Osteocyte (in vitro differentiated cells): ENCODE measurements around the gene KCNF1. TPM values are rescaled to one million over a fixed set of nuclear protein-coding genes. Genes with fewer than 3 reads are reported as not detected.

Source experiments
- DNase-seq: peaks from one replicate; pipeline ENCODE4 v3.0.0; 2021; ENCODE audit warnings: mixed read lengths; ENCODE audit not compliant: unreplicated experiment; ENCODE audit errors: extremely low spot score
- H3K27ac Mint-ChIP-seq: one replicate; pipeline ENCODE4 v1.8.0; 2021; ENCODE audit warnings: mild to moderate bottlenecking, mixed read lengths; ENCODE audit not compliant: unreplicated experiment
- H3K27me3 Mint-ChIP-seq: one replicate; pipeline ENCODE4 v1.8.0; 2021; ENCODE audit warnings: mixed read lengths; ENCODE audit not compliant: unreplicated experiment
- H3K36me3 Mint-ChIP-seq: one replicate; pipeline ENCODE4 v1.8.0; 2021; ENCODE audit warnings: mixed read lengths; ENCODE audit not compliant: unreplicated experiment
- H3K4me1 Mint-ChIP-seq: one replicate; pipeline ENCODE4 v1.8.0; 2021; ENCODE audit warnings: mixed read lengths; ENCODE audit not compliant: unreplicated experiment
- H3K4me3 Mint-ChIP-seq: one replicate; pipeline ENCODE4 v1.8.0; 2021; ENCODE audit warnings: mild to moderate bottlenecking, moderate library complexity, mixed read lengths; ENCODE audit not compliant: unreplicated experiment
- H3K9me3 Mint-ChIP-seq: one replicate; pipeline ENCODE4 v1.8.0; 2021; ENCODE audit warnings: mixed read lengths; ENCODE audit not compliant: unreplicated experiment
- long read RNA-seq: library from polyadenylated mRNA; unstranded; transcript quantifications from one replicate; pipeline ENCODE4 v2.0.0, GENCODE V29; 2021
- total RNA-seq: library from RNA; stranded (reverse); gene quantifications from 2 replicates; pipeline ENCODE4 v1.2.1, GENCODE V29; 2021
- TF ChIP-seq, protein P1 (sequence below): fragments of 200-600 bp; sonication (generic); IDR thresholded peaks from 2 replicates; pipeline ENCODE4 v1.5.0; 2021; ENCODE audit warnings: antibody characterized with exemption, mild to moderate bottlenecking, moderate library complexity

The KCNF1 gene
- total RNA-seq = not detected in 2 replicates
- long read RNA-seq = 0 reads

DNA sequence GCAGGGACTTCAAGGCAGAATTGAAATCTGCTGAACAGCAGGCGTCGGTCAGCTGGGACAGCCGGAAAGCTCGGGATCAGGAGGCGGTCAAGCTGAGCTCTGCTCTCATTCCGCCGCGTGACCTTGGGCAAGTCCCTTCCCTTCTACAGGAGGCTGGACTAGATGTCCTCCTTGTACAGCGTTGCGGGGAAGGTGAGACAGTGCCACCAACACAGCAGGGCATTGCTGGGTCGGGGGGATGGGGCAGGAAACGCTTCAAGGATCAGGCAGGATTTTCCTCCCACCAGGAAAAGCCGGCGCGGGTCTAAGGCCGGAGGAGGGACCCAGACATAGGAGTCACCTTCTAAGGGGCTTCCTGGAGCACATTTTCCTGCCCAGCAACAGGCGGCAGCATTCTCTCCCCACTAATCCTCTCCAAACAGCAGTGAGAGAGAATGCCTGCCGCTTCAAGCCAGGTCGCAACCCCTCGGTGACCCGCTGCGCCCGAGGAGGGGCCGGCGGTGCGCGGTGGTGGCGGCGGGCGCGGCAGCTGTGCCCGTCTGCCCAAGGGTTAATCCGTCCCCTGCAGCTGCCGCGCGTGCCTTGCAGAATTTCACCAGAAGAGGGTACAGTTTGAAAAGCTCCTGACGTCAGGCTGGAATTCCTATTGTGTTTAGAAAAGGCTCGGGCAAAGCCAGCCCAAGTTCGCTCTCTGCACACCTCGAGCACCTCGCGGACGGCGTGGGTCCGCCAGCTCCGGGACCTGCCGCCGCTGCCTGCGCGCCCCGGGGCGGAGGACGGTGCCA lies at the start of gene KCNF1:
Gene KCNF1, plus strand, starts transcription at position 644 of the 785 bp plus-strand sequence. CDS start 493 bp downstream, outside the sequence.
- peaks cover 29% of the 10 kb centered on the region for H3K27me3 Mint-ChIP-seq
- H3K4me3 Mint-ChIP-seq = peak within 1 kb of the TSS; percentile 58
- no peaks in the 10 kb centered on the region for H3K36me3 Mint-ChIP-seq
- H3K9me3 Mint-ChIP-seq = no peaks in the 10 kb centered on the region
- no peak within 1 kb of the TSS for H3K27ac Mint-ChIP-seq
- H3K4me1 Mint-ChIP-seq = peaks cover 3% of the 10 kb centered on the region
- DNase-seq = peak; percentile 86
- TF ChIP-seq, protein P1, sequence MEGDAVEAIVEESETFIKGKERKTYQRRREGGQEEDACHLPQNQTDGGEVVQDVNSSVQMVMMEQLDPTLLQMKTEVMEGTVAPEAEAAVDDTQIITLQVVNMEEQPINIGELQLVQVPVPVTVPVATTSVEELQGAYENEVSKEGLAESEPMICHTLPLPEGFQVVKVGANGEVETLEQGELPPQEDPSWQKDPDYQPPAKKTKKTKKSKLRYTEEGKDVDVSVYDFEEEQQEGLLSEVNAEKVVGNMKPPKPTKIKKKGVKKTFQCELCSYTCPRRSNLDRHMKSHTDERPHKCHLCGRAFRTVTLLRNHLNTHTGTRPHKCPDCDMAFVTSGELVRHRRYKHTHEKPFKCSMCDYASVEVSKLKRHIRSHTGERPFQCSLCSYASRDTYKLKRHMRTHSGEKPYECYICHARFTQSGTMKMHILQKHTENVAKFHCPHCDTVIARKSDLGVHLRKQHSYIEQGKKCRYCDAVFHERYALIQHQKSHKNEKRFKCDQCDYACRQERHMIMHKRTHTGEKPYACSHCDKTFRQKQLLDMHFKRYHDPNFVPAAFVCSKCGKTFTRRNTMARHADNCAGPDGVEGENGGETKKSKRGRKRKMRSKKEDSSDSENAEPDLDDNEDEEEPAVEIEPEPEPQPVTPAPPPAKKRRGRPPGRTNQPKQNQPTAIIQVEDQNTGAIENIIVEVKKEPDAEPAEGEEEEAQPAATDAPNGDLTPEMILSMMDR = peak; percentile 53

DNA sequence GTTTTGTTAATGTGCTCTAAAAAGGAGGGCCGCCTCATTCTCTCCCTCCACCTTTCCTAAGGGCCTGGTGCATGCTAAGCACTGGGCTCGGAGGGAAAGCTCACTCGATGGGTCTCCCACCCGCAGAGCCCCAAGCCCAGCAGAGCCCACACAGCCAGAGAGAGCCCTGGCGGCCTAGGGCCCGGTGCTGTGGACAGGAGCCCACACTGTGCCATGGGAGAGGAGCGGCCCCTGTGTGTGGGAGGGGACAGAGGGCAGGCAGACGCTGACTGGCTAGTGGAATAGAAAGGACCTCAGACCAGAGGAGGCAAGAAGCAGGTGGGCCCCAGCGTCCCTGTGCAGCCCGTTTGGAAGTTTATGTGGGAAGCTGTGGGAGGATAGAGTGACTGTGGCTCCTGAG lies 49.4 kb upstream of the KCNF1 start:
- H3K27ac Mint-ChIP-seq = no peak overlapping the region
- peaks cover 43% of the 10 kb centered on the region for H3K27me3 Mint-ChIP-seq
- H3K4me3 Mint-ChIP-seq = no peak overlapping the region
- H3K4me1 Mint-ChIP-seq = no peaks in the 10 kb centered on the region
- no peak for DNase-seq
- no peaks in the 10 kb centered on the region for H3K9me3 Mint-ChIP-seq
- TF ChIP-seq, protein P1 = no peak
- no peaks in the 10 kb centered on the region for H3K36me3 Mint-ChIP-seq

DNA sequence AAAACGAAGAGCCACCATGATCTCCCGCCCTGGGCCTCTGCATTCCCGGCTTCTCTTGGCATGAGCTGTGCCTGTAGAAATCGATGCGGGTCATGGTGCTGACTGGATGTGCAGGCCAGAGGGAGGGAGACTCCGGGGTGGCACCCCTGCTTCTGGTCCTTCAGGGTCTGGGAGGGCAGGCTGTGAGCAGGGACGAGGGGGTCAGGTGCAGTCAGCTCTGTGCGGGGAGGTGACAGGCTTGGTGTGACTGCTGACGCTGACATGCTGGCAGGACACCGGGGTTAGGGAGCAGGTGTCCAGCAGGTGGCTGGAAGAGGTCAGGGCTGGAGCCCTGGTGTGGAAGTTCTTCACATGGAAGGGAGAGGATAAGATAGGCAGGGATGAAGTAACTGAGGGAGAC lies 48.7 kb upstream of the KCNF1 start:
- TF ChIP-seq, protein P1 = no peak
- no peaks in the 10 kb centered on the region for H3K4me1 Mint-ChIP-seq
- H3K9me3 Mint-ChIP-seq = no peaks in the 10 kb centered on the region
- no peak overlapping the region for H3K4me3 Mint-ChIP-seq
- no peak for DNase-seq
- no peaks in the 10 kb centered on the region for H3K36me3 Mint-ChIP-seq
- H3K27ac Mint-ChIP-seq = no peak overlapping the region
- H3K27me3 Mint-ChIP-seq = peaks cover 43% of the 10 kb centered on the region

DNA sequence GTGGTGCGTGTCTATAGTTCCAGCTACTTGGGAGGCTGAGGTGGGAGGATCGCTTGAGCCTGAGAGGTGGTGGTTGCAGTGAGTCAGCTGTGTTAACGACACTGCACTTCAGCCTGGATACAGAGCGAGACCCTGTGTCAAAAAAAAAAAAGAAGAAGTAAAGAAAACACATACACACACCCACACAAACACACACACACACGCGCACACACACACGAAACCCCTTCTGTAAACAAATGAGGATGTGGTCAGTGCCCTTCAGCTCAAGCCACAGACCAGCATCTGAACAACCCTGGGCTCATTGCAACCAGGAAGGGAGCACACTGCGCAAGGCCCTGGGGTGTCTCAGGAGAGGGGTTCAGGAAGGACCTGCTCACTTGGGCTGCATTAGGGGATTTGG lies 47.9 kb upstream of the KCNF1 start:
- DNase-seq = no peak

DNA sequence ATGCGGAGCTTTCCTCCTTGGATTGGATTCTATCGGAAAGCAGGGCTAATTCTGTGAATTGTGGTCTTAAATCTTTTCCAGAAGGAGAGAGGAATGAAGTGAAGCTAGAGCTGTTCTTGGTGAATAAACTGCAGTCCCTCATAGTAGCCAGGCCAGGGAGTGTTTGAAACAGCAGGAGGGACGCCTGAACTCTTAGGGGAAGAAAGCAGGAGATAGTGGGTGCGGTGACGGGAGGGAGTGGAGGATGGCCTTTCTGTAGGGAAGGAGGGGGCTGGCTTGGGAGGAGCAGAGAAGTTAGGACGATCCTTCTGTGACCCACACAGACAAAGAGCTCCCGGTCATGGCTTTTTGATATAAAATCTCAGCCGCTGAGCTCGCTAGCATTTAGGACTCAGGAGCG lies 47.5 kb upstream of the KCNF1 start:
- no peaks in the 10 kb centered on the region for H3K9me3 Mint-ChIP-seq

More for the DNA sequence above, 47.9 kb upstream of the KCNF1 start:
- no peaks in the 10 kb centered on the region for H3K36me3 Mint-ChIP-seq
- H3K4me3 Mint-ChIP-seq = no peak overlapping the region
- no peak overlapping the region for H3K27ac Mint-ChIP-seq
- TF ChIP-seq, protein P1 = no peak
- H3K4me1 Mint-ChIP-seq = peaks cover 2% of the 10 kb centered on the region
- no peaks in the 10 kb centered on the region for H3K9me3 Mint-ChIP-seq
- H3K27me3 Mint-ChIP-seq = peaks cover 38% of the 10 kb centered on the region

More for the DNA sequence above, 47.5 kb upstream of the KCNF1 start:
- DNase-seq = no peak
- no peak overlapping the region for H3K4me3 Mint-ChIP-seq
- H3K36me3 Mint-ChIP-seq = no peaks in the 10 kb centered on the region
- peaks cover 35% of the 10 kb centered on the region for H3K27me3 Mint-ChIP-seq
- H3K4me1 Mint-ChIP-seq = peaks cover 4% of the 10 kb centered on the region
- TF ChIP-seq, protein P1 = no peak
- no peak overlapping the region for H3K27ac Mint-ChIP-seq
